Measurements from ENCODE around the gene STMN1.

Gene STMN1

DNA sequence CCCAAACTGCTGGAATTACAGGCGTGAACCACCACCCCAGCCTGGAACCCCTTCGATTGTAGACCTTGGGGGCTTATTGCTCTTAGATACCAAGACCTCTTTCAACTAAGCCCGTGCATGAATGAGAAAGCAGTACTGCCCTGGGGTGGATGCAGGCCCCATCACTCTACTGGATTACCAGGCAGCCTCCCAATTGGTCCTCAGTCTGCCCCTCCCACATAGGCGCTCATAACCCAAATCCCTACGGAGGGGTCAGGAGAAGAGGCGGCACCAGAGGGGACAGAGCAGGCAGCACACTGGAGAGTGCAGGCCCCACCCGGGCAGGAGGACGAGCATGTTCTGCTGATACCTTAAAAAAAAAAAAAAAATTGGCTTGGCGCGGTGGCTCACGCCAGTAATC lies 12.4 kb upstream of the STMN1 start:
- DNase-seq: no peak

GRCh38 chr1:25917996-25918395 lies 11.8 kb upstream of the STMN1 start:
- no peak for DNase-seq

DNA sequence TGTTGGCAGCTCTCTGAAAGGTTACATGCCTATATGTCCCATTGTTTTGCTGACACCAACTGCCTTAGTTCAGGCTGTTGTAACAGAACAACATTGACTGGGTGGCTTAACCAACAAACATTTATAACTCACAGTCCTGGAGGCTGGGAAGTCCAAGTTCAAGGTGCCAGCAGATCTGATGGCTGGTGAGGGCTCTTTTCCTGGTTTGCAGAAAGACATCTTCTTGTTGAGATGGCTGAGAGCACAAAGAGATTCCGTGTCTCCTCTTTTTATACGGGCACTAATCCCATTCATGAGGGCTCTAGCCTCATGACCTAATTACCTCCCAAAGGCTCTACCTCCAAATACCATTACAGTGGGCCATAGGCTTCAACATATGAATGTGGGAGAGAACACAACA lies 10.2 kb upstream of the STMN1 start:
- no peak for DNase-seq

- no peak for DNase-seq
Observed at GRCh38 chr1:25914074-25914995, 8.1 kb upstream of the STMN1 start.

DNA sequence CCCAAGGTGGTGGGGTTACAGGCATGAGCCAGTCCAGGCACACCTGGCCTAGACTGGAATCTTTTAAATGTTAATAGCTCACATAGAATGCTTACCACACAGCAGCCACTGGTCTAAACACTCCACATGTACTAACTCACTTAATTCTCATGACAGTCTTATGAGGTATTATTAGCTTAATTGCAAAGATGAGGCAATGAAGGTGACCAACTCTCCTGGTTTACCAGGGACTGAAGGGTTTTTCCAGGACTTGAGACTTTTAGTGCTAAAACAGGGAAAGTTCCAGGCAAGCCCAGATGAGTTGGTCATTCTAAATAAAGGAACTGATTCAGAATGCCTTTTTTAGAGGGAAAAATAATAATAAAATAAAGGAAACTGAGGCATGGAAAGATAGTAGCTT lies 7.0 kb upstream of the STMN1 start:
- no peak for DNase-seq

- peak; percentile 86 for DNase-seq
Observed at GRCh38 chr1:25912076-25912831, 6.0 kb upstream of the STMN1 start.

- no peak for DNase-seq
Observed at GRCh38 chr1:25911162-25911561, 4.9 kb upstream of the STMN1 start.

- no peak for DNase-seq
Observed at GRCh38 chr1:25909040-25909439, 2.8 kb upstream of the STMN1 start.

GRCh38 chr1:25908161-25908560 lies 1.9 kb upstream of the STMN1 start:
- no peak for DNase-seq

DNA sequence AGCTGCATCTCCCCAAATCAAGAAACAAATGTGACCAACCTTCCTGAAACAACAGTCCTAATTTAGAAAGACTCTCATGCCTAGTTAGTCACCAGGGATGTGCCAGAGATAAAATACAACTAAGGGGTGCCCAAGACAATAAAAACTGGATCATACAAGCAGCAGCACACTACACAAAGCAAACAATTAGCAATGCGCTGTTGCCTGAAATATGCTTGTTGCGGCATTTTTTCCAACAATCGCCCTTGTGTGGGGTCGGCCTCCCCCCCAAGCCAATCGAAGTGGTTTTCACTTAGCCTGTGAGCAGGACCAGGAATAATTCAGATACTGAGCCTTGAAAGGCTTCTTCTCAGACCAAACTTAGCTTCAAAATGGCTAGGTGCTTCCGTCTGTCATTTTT lies 1.4 kb upstream of the STMN1 start:
- DNase-seq: no peak

GRCh38 chr1:25906644-25907300 lies 553 bp upstream of the STMN1 start:
- no peak for DNase-seq

DNA sequence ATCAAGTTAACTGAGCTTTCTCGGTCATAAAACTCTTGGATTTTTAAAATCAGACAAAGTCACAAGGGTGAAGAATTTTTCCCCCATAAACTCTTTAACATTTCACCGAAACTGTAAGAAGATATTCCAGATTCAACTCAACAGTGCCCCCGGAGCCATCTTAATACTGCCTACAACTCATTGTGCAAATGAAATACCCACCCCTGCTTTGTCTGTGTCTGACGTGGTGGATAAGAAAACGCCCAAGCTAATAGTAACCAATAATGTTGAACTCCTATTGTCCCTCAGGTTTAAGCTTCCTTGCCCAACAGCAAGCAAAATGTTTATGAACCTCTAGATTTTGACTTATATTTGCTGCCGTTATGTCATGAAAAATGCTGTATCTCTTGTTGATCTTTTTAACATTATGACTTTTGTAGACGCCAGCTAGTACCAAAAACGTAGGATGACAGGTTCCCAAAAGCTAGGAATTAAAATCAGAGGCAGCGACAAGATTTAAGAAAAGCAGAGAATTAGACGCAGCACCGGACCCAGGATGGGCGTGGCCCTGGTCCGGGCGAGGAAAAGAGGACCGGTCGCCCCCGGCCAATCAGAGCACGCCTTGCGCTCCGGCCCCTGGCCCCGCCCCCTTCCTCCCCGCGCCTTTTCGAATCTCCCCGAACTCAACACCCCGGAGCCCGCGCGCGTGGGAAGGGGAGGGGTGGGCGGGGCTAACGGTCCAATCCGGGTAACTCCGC lies 1.1 kb downstream of the STMN1 start:
- DNase-seq: peak; percentile 95

DNA sequence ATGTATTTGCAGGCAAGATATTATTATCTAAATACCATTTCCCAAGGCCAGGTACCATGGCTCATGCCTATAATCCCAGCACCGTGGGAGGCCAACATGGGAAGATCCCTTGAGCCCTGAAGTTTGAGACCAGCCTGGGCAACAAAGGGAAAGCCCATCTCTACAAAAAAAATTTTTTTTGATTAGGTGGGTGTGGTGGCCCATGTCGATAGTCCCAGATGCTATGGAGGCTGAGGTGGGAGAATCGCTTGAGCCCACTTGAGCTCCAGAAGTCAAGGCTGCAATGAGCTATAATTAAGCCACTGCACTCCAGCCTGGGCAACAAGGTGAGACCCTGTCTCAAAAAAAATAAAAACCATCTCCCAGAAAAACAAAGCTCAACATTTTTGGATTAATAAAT lies 2.2 kb downstream of the STMN1 start:
- no peak for DNase-seq

DNA sequence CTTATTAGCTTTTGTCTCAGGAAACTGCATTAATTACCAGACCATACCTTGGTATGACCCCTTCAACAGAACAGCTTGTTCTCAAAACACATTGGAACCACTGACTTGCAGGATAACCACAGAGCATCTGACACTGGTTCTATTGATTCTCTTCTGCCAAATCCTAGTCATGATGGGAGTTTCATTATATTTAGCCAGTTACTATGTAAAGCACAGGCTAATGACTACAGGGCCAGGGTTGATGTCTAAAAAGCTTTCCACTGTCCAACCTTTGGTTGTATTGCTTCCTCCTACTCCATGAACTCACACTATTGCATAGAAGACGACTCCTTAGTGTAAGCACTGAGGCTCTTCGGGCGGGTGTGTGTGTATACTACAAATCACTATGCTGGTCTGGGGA lies 3.8 kb downstream of the STMN1 start:
- DNase-seq: no peak

DNA sequence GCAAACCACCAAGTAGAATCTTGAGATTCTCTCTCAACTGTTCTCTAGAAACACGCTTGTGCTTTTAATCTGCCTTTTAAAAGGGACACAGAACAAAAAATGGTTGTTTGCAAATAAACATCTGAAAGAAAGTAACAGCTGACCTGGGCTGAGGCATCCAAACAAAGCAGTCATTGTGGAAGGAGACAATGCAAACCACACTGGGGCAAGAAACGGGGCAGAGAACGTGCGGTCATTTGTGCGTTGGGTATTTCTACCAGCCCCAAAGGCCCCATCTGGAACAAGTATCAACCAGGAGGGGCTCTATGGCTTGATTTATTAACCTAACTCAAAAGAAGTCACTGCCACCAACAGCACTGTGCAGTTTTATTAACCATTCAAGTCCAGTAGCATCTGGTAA lies 6.0 kb downstream of the STMN1 start:
- no peak for DNase-seq

GRCh38 chr1:25899792-25900191 lies 6.4 kb downstream of the STMN1 start:
- DNase-seq: no peak

- no peak for DNase-seq
Observed at GRCh38 chr1:25898223-25899015, 7.8 kb downstream of the STMN1 start.

DNA sequence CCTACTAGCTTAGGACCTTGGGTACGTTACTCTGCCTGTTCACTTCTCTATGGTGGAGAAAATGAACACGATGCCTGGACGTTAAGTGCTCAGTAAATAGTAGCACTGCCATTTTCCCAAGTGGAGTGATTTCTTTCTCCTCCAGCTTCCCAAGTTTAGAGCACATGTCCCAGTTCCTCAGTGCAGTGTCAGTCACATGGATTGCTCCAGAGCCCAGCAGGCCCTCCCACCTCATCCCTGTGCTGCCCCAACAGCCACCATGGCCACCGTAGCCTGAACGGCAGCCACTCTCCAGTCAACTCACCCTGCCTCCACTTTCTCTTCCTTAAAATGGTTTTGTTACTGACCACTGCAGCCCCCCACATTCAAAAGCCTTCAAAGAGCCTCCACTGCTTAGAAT lies 8.5 kb downstream of the STMN1 start:
- no peak for DNase-seq

- peak; percentile 65 for DNase-seq
Observed at GRCh38 chr1:25896266-25896665, 10.0 kb downstream of the STMN1 start.

- DNase-seq: peak; percentile 88
Observed at GRCh38 chr1:25895365-25895990, 10.7 kb downstream of the STMN1 start.

- no peak for DNase-seq
Observed at GRCh38 chr1:25893116-25893515, 13.1 kb downstream of the STMN1 start.

DNA sequence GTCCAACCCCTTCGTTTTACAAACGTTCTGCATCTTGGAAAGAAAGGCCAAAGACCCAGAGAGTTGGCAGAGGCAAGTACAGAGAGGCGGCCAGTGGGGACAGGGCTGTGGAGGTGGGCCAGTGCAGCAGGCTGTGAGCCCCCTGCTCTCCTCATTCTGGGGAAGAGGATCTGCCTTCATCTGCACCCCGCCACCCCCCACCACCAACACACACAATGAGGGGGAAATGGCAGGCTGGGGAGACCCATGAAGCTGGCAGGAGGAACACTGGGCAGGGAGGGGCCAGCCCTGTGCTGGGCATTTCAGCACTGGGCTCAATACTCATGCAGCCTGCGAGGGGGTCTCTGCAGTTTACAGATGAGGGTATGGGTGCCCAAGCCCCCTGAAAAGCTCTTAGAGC lies 14.6 kb downstream of the STMN1 start:
- DNase-seq: no peak

Data from EL (cell line).